ENCODE measurements around the gene EED.

EED gene

GRCh38 chr11:86244522-86245368, at the start of gene EED:
Gene EED (plus strand): TSS chr11:86244753. CDS start chr11:86245230, 477 bp downstream.
- peak; percentile 93 for DNase-seq

GRCh38 chr11:86194998-86195397, 49.6 kb upstream of the EED start:
- no peak for DNase-seq

- no peak for DNase-seq
Measured at GRCh38 chr11:86196085-86196696, 48.4 kb upstream of the EED start.

GRCh38 chr11:86196913-86197312, 47.6 kb upstream of the EED start:
- no peak for DNase-seq

GRCh38 chr11:86197448-86197847, 47.1 kb upstream of the EED start:
- DNase-seq = no peak

GRCh38 chr11:86198139-86198538, 46.4 kb upstream of the EED start:
- no peak for DNase-seq

- DNase-seq = no peak
Measured at GRCh38 chr11:86199354-86199753, 45.2 kb upstream of the EED start.

GRCh38 chr11:86201371-86201884, 43.1 kb upstream of the EED start:
- no peak for DNase-seq

GRCh38 chr11:86202013-86202336, 42.6 kb upstream of the EED start:
- DNase-seq = no peak

GRCh38 chr11:86204356-86204755, 40.2 kb upstream of the EED start:
- DNase-seq = no peak

- no peak for DNase-seq
Measured at GRCh38 chr11:86205421-86206336, 38.9 kb upstream of the EED start.

GRCh38 chr11:86206337-86206695, 38.2 kb upstream of the EED start:
- no peak for DNase-seq

- no peak for DNase-seq
Measured at GRCh38 chr11:86207413-86207812, 37.1 kb upstream of the EED start.

- DNase-seq = no peak
Measured at GRCh38 chr11:86208572-86208971, 36.0 kb upstream of the EED start.

- DNase-seq = no peak
Measured at GRCh38 chr11:86209806-86210657, 34.5 kb upstream of the EED start.

- no peak for DNase-seq
Measured at GRCh38 chr11:86210898-86211297, 33.7 kb upstream of the EED start.

GRCh38 chr11:86211619-86212018, 32.9 kb upstream of the EED start:
- no peak for DNase-seq

GRCh38 chr11:86212019-86212611, 32.4 kb upstream of the EED start:
- no peak for DNase-seq

GRCh38 chr11:86214710-86215109, 29.8 kb upstream of the EED start:
- peak; percentile 18 to 31 for DNase-seq

- DNase-seq = peak; percentile 37 to 65
Measured at GRCh38 chr11:86218125-86219084, 26.1 kb upstream of the EED start.
